GM20000 (cell line): ENCODE measurements around the gene CCDC57.

Experiments used
- DNase-seq: peaks from one replicate; pipeline ENCODE4 v3.0.0; 2012; ENCODE audit warnings: low spot score
- CTCF ChIP-seq: IDR thresholded peaks from 2 replicates; pipeline ENCODE4 v1.5.1; 2012; ENCODE audit warnings: mild to moderate bottlenecking, control low read depth; ENCODE audit errors: extremely low read depth, missing control alignments

CCDC57 gene

GRCh38 chr17:82128287-82128686 is 84.4 kb downstream of the CCDC57 start:
- TF ChIP-seq CTCF, result no peak
- no peak for DNase-seq

GRCh38 chr17:82127704-82128103 is 84.9 kb downstream of the CCDC57 start:
- TF ChIP-seq CTCF, result no peak
- no peak for DNase-seq

- DNase-seq, result no peak
- no peak for TF ChIP-seq CTCF
Observed at GRCh38 chr17:82127315-82127595, 85.4 kb downstream of the CCDC57 start.

GRCh38 chr17:82126556-82127314 is 85.9 kb downstream of the CCDC57 start:
- no peak for TF ChIP-seq CTCF
- DNase-seq, result no peak

- DNase-seq, result no peak
- no peak for TF ChIP-seq CTCF
Observed at GRCh38 chr17:82124101-82124500, 88.5 kb downstream of the CCDC57 start.

- no peak for DNase-seq
- TF ChIP-seq CTCF, result no peak
Observed at GRCh38 chr17:82121660-82122629, 90.7 kb downstream of the CCDC57 start.

- DNase-seq, result no peak
- TF ChIP-seq CTCF, result no peak
Observed at GRCh38 chr17:82121246-82121645, 91.4 kb downstream of the CCDC57 start.
